ENCODE data around the gene AKAP6. TPM values are rescaled to one million over a fixed set of nuclear protein-coding genes. Genes with fewer than 3 reads are reported as not detected.

Gene AKAP6
- total RNA-seq, 2 experiments from 2014 or later = 2.0 to 2.4 TPM

GRCh38 chr14:32713856-32714255, 384.8 kb downstream of the AKAP6 start:
- Mint-ChIP-seq H3K9me3 (no peaks in the 10 kb centered on the region), H3K36me3 (ENCODE audit: low read depth) (no peaks in the 10 kb centered on the region), H3K27ac (no peak overlapping the region), H3K27me3 (ENCODE audit: low read depth) (no peaks in the 10 kb centered on the region), H3K4me3 (no peak overlapping the region), H3K4me1 (ENCODE audit: low read depth) (peaks cover 2% of the 10 kb centered on the region)
- intact Hi-C loops (cut with micrococcal nuclease) = loop anchor here (5.0 to 10.0 kb wide), 3 partner anchors 223 to 1511 kb away; partner anchors contain the start of gene NPAS3
- CTCF ChIA-PET = interaction anchor here (0.6 kb wide), 1 partner anchor 37 kb away, joined by 6 read pairs; no protein-coding TSS in a partner anchor
- DNase-seq = no peak

GRCh38 chr14:32719601-32720000, 390.5 kb downstream of the AKAP6 start:
- intact Hi-C loops (cut with micrococcal nuclease) = loop anchor here (10.0 kb wide), 1 partner anchor 1505 kb away; no protein-coding TSS in a partner anchor
- CTCF ChIA-PET = no interaction called here

GRCh38 chr14:32720927-32721326, 391.8 kb downstream of the AKAP6 start:
- H3K4me3 Mint-ChIP-seq = no peak overlapping the region
- H3K9me3 Mint-ChIP-seq = no peaks in the 10 kb centered on the region
- DNase-seq = no peak
- H3K27ac Mint-ChIP-seq = no peak overlapping the region
- H3K27me3 Mint-ChIP-seq (ENCODE audit: low read depth) = no peaks in the 10 kb centered on the region
- intact Hi-C loops (cut with micrococcal nuclease) = no loop called here
- no peaks in the 10 kb centered on the region for H3K4me1 Mint-ChIP-seq (ENCODE audit: low read depth)
- CTCF ChIA-PET = interaction anchor here (0.9 kb wide), 1 partner anchor 10 kb away, joined by 3 read pairs; no protein-coding TSS in a partner anchor
- no peaks in the 10 kb centered on the region for H3K36me3 Mint-ChIP-seq (ENCODE audit: low read depth)

More at GRCh38 chr14:32719601-32720000, 390.5 kb downstream of the AKAP6 start:
- H3K27me3 Mint-ChIP-seq (ENCODE audit: low read depth) = no peaks in the 10 kb centered on the region
- no peaks in the 10 kb centered on the region for H3K36me3 Mint-ChIP-seq (ENCODE audit: low read depth)
- no peak overlapping the region for H3K27ac Mint-ChIP-seq
- H3K4me1 Mint-ChIP-seq (ENCODE audit: low read depth) = peaks cover under 1% of the 10 kb centered on the region
- H3K4me3 Mint-ChIP-seq = no peak overlapping the region
- H3K9me3 Mint-ChIP-seq = no peaks in the 10 kb centered on the region
- DNase-seq = no peak

- CTCF ChIA-PET = no interaction called here
- Mint-ChIP-seq H3K9me3 (no peaks in the 10 kb centered on the region), H3K36me3 (ENCODE audit: low read depth) (no peaks in the 10 kb centered on the region), H3K4me1 (ENCODE audit: low read depth) (no peaks in the 10 kb centered on the region), H3K27me3 (ENCODE audit: low read depth) (no peaks in the 10 kb centered on the region), H3K27ac (no peak overlapping the region), H3K4me3 (no peak overlapping the region)
- intact Hi-C loops (cut with micrococcal nuclease) = no loop called here
- no peak for DNase-seq
Observed at GRCh38 chr14:32722631-32723183, 393.6 kb downstream of the AKAP6 start.

- intact Hi-C loops (cut with micrococcal nuclease) = no loop called here
- Mint-ChIP-seq H3K27ac (no peak overlapping the region), H3K27me3 (ENCODE audit: low read depth) (no peaks in the 10 kb centered on the region), H3K36me3 (ENCODE audit: low read depth) (no peaks in the 10 kb centered on the region), H3K4me1 (ENCODE audit: low read depth) (no peaks in the 10 kb centered on the region), H3K4me3 (no peak overlapping the region), H3K9me3 (no peaks in the 10 kb centered on the region)
- CTCF ChIA-PET = interaction anchor here (0.6 to 1.2 kb wide), 4 partner anchors 13 to 452 kb away, joined by 3 to 5 read pairs (median 4); no protein-coding TSS in a partner anchor
- no peak for DNase-seq
Observed at GRCh38 chr14:32724867-32725471, 395.9 kb downstream of the AKAP6 start.

GRCh38 chr14:32726516-32726915, 397.4 kb downstream of the AKAP6 start:
- Mint-ChIP-seq H3K9me3 (no peaks in the 10 kb centered on the region), H3K27ac (no peak overlapping the region), H3K4me1 (ENCODE audit: low read depth) (no peaks in the 10 kb centered on the region), H3K4me3 (no peak overlapping the region), H3K27me3 (ENCODE audit: low read depth) (no peaks in the 10 kb centered on the region), H3K36me3 (ENCODE audit: low read depth) (no peaks in the 10 kb centered on the region)
- DNase-seq = no peak
- CTCF ChIA-PET = no interaction called here
- intact Hi-C loops (cut with micrococcal nuclease) = no loop called here

- no peaks in the 10 kb centered on the region for H3K9me3 Mint-ChIP-seq
- H3K27ac Mint-ChIP-seq = no peak overlapping the region
- no peak for DNase-seq
- no peaks in the 10 kb centered on the region for H3K27me3 Mint-ChIP-seq (ENCODE audit: low read depth)
- H3K36me3 Mint-ChIP-seq (ENCODE audit: low read depth) = no peaks in the 10 kb centered on the region
- H3K4me3 Mint-ChIP-seq = no peak overlapping the region
- intact Hi-C loops (cut with micrococcal nuclease) = no loop called here
- CTCF ChIA-PET = interaction anchor here (0.6 kb wide), 1 partner anchor 120 kb away, joined by 4 read pairs; no protein-coding TSS in a partner anchor
- H3K4me1 Mint-ChIP-seq (ENCODE audit: low read depth) = no peaks in the 10 kb centered on the region
Observed at GRCh38 chr14:32727832-32728231, 398.7 kb downstream of the AKAP6 start.

- no peak overlapping the region for H3K27ac Mint-ChIP-seq
- H3K9me3 Mint-ChIP-seq = no peaks in the 10 kb centered on the region
- H3K4me1 Mint-ChIP-seq (ENCODE audit: low read depth) = no peaks in the 10 kb centered on the region
- intact Hi-C loops (cut with micrococcal nuclease) = no loop called here
- no peak overlapping the region for H3K4me3 Mint-ChIP-seq
- CTCF ChIA-PET = no interaction called here
- no peak for DNase-seq
- H3K36me3 Mint-ChIP-seq (ENCODE audit: low read depth) = no peaks in the 10 kb centered on the region
- H3K27me3 Mint-ChIP-seq (ENCODE audit: low read depth) = no peaks in the 10 kb centered on the region
Observed at GRCh38 chr14:32728526-32728925, 399.4 kb downstream of the AKAP6 start.

GRCh38 chr14:32728976-32729375, 399.9 kb downstream of the AKAP6 start:
- CTCF ChIA-PET = no interaction called here
- intact Hi-C loops (cut with micrococcal nuclease) = no loop called here
- Mint-ChIP-seq H3K27ac (no peak overlapping the region), H3K9me3 (no peaks in the 10 kb centered on the region), H3K27me3 (ENCODE audit: low read depth) (no peaks in the 10 kb centered on the region), H3K4me3 (no peak overlapping the region), H3K36me3 (ENCODE audit: low read depth) (no peaks in the 10 kb centered on the region), H3K4me1 (ENCODE audit: low read depth) (no peaks in the 10 kb centered on the region)
- DNase-seq = no peak

GRCh38 chr14:32731249-32731648, 402.2 kb downstream of the AKAP6 start:
- intact Hi-C loops (cut with micrococcal nuclease) = no loop called here
- H3K4me1 Mint-ChIP-seq (ENCODE audit: low read depth) = no peaks in the 10 kb centered on the region
- H3K27me3 Mint-ChIP-seq (ENCODE audit: low read depth) = no peaks in the 10 kb centered on the region
- DNase-seq = no peak
- H3K27ac Mint-ChIP-seq = no peak overlapping the region
- H3K9me3 Mint-ChIP-seq = no peaks in the 10 kb centered on the region
- H3K36me3 Mint-ChIP-seq (ENCODE audit: low read depth) = no peaks in the 10 kb centered on the region
- no peak overlapping the region for H3K4me3 Mint-ChIP-seq
- CTCF ChIA-PET = no interaction called here

GRCh38 chr14:32733015-32733414, 403.9 kb downstream of the AKAP6 start:
- CTCF ChIA-PET = interaction anchor here (0.9 kb wide), 1 partner anchor 10 kb away, joined by 4 read pairs; no protein-coding TSS in a partner anchor
- H3K36me3 Mint-ChIP-seq (ENCODE audit: low read depth) = no peaks in the 10 kb centered on the region

GRCh38 chr14:32734261-32734660, 405.2 kb downstream of the AKAP6 start:
- Mint-ChIP-seq H3K4me3 (no peak overlapping the region), H3K4me1 (ENCODE audit: low read depth) (no peaks in the 10 kb centered on the region), H3K27me3 (ENCODE audit: low read depth) (no peaks in the 10 kb centered on the region), H3K36me3 (ENCODE audit: low read depth) (no peaks in the 10 kb centered on the region), H3K9me3 (no peaks in the 10 kb centered on the region), H3K27ac (no peak overlapping the region)
- no peak for DNase-seq
- CTCF ChIA-PET = no interaction called here
- intact Hi-C loops (cut with micrococcal nuclease) = no loop called here

More at GRCh38 chr14:32733015-32733414, 403.9 kb downstream of the AKAP6 start:
- Mint-ChIP-seq H3K4me1 (ENCODE audit: low read depth) (no peaks in the 10 kb centered on the region), H3K27me3 (ENCODE audit: low read depth) (no peaks in the 10 kb centered on the region), H3K27ac (no peak overlapping the region), H3K9me3 (no peaks in the 10 kb centered on the region), H3K4me3 (no peak overlapping the region)
- no peak for DNase-seq
- intact Hi-C loops (cut with micrococcal nuclease) = no loop called here

GRCh38 chr14:32737621-32738020, 408.5 kb downstream of the AKAP6 start:
- no peaks in the 10 kb centered on the region for H3K36me3 Mint-ChIP-seq (ENCODE audit: low read depth)
- intact Hi-C loops (cut with micrococcal nuclease) = no loop called here
- CTCF ChIA-PET = no interaction called here
- DNase-seq = no peak
- H3K9me3 Mint-ChIP-seq = peaks cover 6% of the 10 kb centered on the region
- H3K4me3 Mint-ChIP-seq = no peak overlapping the region
- no peak overlapping the region for H3K27ac Mint-ChIP-seq
- no peaks in the 10 kb centered on the region for H3K4me1 Mint-ChIP-seq (ENCODE audit: low read depth)
- H3K27me3 Mint-ChIP-seq (ENCODE audit: low read depth) = no peaks in the 10 kb centered on the region
